K562 (cell line): ENCODE results near the gene CDK1. TPM values are rescaled to one million over a fixed set of nuclear protein-coding genes. Genes with fewer than 3 reads are reported as not detected.
A peak's percentile ranks its signal among the peaks of the same experiment; 100 is the strongest.

Experiments used
- CREM ChIP-seq: IDR thresholded peaks from 2 replicates; pipeline ENCODE4 v1.6.1; 2014; ENCODE audit warnings: antibody characterized with exemption, low read depth
- ERF ChIP-seq: fragments of 450-650 bp; formaldehyde crosslinking; IDR thresholded peaks from 2 replicates; pipeline ENCODE4 v1.4.0; 2020; ENCODE audit warnings: mild to moderate bottlenecking, mixed read lengths
- GMEB1 ChIP-seq: fragments of 250-450 bp; sonication (Bioruptor Pico); IDR thresholded peaks from 2 replicates; pipeline ENCODE4 v1.4.0; 2020; ENCODE audit warnings: mild to moderate bottlenecking
- KAT7 ChIP-seq: sonication (generic); formaldehyde crosslinking; IDR thresholded peaks from 2 replicates; pipeline ENCODE4 v1.8.0; 2022; ENCODE audit warnings: missing genetic modification reagents, mild to moderate bottlenecking, borderline replicate concordance
- MNT ChIP-seq, 2 experiments: fragments of 450-650 bp; conservative IDR thresholded peaks; 2 replicates each; pipeline ENCODE4 v1.6.1; 2017; ENCODE audit warnings: mild to moderate bottlenecking in 2 of 2, moderate library complexity in 2 of 2
- NR2C2 ChIP-seq, 2 experiments: fragments of 200-800 bp in 1 of 2; sonication (Bioruptor generic) in 1 of 2; sonication (generic) in 1 of 2; formaldehyde crosslinking in 1 of 2; IDR thresholded peaks; 2 replicates each; pipeline versions ENCODE4 v1.6.1 to v1.8.0; 2016 to 2022; ENCODE audit warnings: mild to moderate bottlenecking in 1 of 2, missing compliant biosample characterization in 1 of 2, missing genetic modification characterization in 1 of 2, missing genetic modification reagents in 1 of 2
- RAD51 ChIP-seq: fragments of 450-650 bp; IDR thresholded peaks from 2 replicates; pipeline ENCODE4 v1.7.1; 2016; ENCODE audit warnings: low read depth, mild to moderate bottlenecking, borderline replicate concordance
- SIN3A ChIP-seq, 2 experiments: fragments of 150-350 bp in 1 of 2; IDR thresholded peaks; 2 replicates each; pipeline ENCODE4 v1.6.1; 2011 to 2016; ENCODE audit warnings: borderline replicate concordance in 2 of 2, low read depth in 2 of 2, low read length in 2 of 2, mild to moderate bottlenecking in 2 of 2, moderate library complexity in 2 of 2; ENCODE audit not compliant: control insufficient read depth in 1 of 2
- ZFX ChIP-seq: sonication (generic); formaldehyde crosslinking; IDR thresholded peaks from 2 replicates; pipeline ENCODE4 v1.8.0; 2022; ENCODE audit warnings: mild to moderate bottlenecking, missing genetic modification reagents, moderate library complexity
- ZNF507 ChIP-seq: conservative IDR thresholded peaks from 2 replicates; pipeline ENCODE4 v1.6.1; 2017; ENCODE audit warnings: missing genetic modification characterization, missing compliant biosample characterization
- ZNF740 ChIP-seq, 3 experiments: fragments of 200-800 bp in 1 of 3; sonication (Bioruptor generic) in 1 of 3; sonication (generic) in 1 of 3; formaldehyde crosslinking in 1 of 3; IDR thresholded peaks; 2 replicates each; pipeline versions ENCODE4 v1.6.1 to v1.8.0; 2016 to 2022; ENCODE audit warnings: mild to moderate bottlenecking in 2 of 3, missing compliant biosample characterization in 2 of 3, missing genetic modification characterization in 2 of 3, missing genetic modification reagents in 1 of 3
- polyA plus RNA-seq, 8 experiments: library from polyadenylated mRNA; depleted of rRNA in 4 of 8; stranded (reverse) in 5 of 8; unstranded in 3 of 8; fragments of >200 nt; fragmentation: Nextera tagmentation in 2 of 8; fragmentation: Illumina TruSeq in 1 of 8; extraction: Ambion mirVana in 2 of 8; extraction: Trizol in 1 of 8; gene quantifications; 2 replicates each; pipeline versions ENCODE4 v1.2.1 to v1.2.3, GENCODE V29; 2011 to 2014; ENCODE audit warnings: inconsistent platforms in 1 of 8, missing spikeins in 1 of 8
- total RNA-seq, 7 experiments: library from RNA; depleted of rRNA in 6 of 7; stranded (reverse); fragments of >200 nt in 6 of 7; fragmentation: Illumina TruSeq in 2 of 7; extraction: Trizol in 2 of 7; gene quantifications; 2 replicates each; pipeline versions ENCODE4 v1.2.1 to v1.2.3, GENCODE V29; 2011 to 2021; ENCODE audit warnings: low replicate concordance in 1 of 7
- TF ChIP-seq, protein P1 (sequence below): IDR thresholded peaks from 3 replicates; pipeline ENCODE4 v1.6.1; 2011; ENCODE audit warnings: borderline replicate concordance, mild to moderate bottlenecking, moderate library complexity; ENCODE audit not compliant: insufficient read length; ENCODE audit errors: extremely low read depth
- TF ChIP-seq, protein P2 (sequence below): fragments of 450-650 bp; formaldehyde crosslinking; IDR thresholded peaks from 2 replicates; pipeline ENCODE4 v1.4.0; 2022; ENCODE audit warnings: mild to moderate bottlenecking, moderate library complexity

The CDK1 gene
- total and polyA plus RNA-seq, 9 of the 15 experiments (the other 6 are each of a cell fraction or from before 2014, with no cell fraction given) = 156 to 685 (median 236) TPM

DNA sequence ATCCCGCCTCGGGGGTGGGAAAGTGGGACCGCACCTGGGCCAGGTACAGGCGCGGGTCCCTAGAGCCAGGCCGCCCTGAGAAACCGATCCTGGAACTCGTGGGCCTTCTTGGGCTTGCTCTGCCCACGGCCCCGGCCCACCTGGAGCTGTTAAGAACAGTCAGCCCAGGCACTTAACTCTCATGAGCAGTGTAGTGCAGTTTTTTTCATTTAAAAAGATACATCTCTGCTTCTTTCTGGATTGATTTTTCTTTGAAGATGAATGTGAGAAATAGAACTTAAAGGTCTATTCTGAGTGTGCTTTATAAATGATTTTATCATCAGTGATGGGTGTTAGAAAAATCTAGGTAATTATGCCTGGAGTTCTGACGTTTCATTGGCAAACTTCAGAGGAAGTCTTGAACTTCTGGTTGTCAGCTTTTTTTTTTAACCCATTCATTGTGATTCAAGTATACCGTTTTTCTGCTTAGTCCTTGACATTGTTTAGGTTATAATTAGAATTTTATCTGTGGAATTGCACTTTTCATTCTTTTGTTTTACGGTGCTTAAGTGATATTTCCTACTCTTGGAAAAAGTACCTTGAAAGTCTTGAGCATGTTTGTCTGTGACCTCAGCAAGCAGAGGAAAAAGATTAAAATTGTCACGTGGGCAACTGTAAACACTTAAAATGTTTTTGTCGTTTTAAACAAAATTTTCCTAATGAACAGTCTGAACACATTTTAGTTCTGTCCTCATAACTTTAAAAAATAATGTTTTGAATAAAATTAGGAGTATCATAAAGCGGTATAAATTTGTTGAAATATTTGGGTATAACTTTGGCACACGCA lies 906 bp downstream of the CDK1 start (continued):
- TF ChIP-seq GMEB1 (CRISPR knock-in tag) (no peak), KAT7 (0 out of 2 replicates have a peak, but pooled peaks have one; percentile 27), CREM (0 out of 2 replicates have a peak, but pooled peaks have one; percentile 1), MNT (conservative IDR thresholded peaks at IDR 0.05) (peak; percentile 51 to 63; a peak in 2 of 4 replicates), NR2C2 (CRISPR knock-in tag; IDR thresholded peaks at IDR 0.05) (0 out of 2 replicates have a peak, but pooled peaks have one; percentile 22), NR2C2 (tag; IDR thresholded peaks at IDR 0.05) (no peak), SIN3A (IDR thresholded peaks at IDR 0.05; ENCODE audit: borderline replicate concordance in 2 of 2, control insufficient read depth in 1 of 2, low read depth in 2 of 2, low read length in 2 of 2) (peak in 1 of 2 experiments; percentile 42; a peak in 1 of 4 replicates), ZNF507 (tag) (no peak), ERF (CRISPR knock-in tag) (0 out of 2 replicates have a peak, but pooled peaks have one; percentile 26), ZNF740 (CRISPR knock-in tag; IDR thresholded peaks at IDR 0.05) (no peak), ZNF740 (tag; IDR thresholded peaks at IDR 0.05) (0 out of 4 replicates have a peak, but pooled peaks of 1 of the 2 experiments have one; percentile 67), RAD51 (peak; percentile 57; the same call in 1 of the 2 replicates), ZFX (CRISPR knock-in tag) (peak; percentile 2; the same call in 1 of the 2 replicates)
- TF ChIP-seq, protein P1, sequence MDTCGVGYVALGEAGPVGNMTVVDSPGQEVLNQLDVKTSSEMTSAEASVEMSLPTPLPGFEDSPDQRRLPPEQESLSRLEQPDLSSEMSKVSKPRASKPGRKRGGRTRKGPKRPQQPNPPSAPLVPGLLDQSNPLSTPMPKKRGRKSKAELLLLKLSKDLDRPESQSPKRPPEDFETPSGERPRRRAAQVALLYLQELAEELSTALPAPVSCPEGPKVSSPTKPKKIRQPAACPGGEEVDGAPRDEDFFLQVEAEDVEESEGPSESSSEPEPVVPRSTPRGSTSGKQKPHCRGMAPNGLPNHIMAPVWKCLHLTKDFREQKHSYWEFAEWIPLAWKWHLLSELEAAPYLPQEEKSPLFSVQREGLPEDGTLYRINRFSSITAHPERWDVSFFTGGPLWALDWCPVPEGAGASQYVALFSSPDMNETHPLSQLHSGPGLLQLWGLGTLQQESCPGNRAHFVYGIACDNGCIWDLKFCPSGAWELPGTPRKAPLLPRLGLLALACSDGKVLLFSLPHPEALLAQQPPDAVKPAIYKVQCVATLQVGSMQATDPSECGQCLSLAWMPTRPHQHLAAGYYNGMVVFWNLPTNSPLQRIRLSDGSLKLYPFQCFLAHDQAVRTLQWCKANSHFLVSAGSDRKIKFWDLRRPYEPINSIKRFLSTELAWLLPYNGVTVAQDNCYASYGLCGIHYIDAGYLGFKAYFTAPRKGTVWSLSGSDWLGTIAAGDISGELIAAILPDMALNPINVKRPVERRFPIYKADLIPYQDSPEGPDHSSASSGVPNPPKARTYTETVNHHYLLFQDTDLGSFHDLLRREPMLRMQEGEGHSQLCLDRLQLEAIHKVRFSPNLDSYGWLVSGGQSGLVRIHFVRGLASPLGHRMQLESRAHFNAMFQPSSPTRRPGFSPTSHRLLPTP = no peak
- TF ChIP-seq, protein P2, sequence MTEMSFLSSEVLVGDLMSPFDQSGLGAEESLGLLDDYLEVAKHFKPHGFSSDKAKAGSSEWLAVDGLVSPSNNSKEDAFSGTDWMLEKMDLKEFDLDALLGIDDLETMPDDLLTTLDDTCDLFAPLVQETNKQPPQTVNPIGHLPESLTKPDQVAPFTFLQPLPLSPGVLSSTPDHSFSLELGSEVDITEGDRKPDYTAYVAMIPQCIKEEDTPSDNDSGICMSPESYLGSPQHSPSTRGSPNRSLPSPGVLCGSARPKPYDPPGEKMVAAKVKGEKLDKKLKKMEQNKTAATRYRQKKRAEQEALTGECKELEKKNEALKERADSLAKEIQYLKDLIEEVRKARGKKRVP (CRISPR knock-in tag) = 0 out of 2 replicates have a peak, but pooled peaks have one; percentile 45
